Progenitor cell of endocrine pancreas (in vitro differentiated cells): ENCODE measurements around the gene ASCL1. TPM values are rescaled to one million over a fixed set of nuclear protein-coding genes. Genes with fewer than 3 reads are reported as not detected.

Source experiments
- DNase-seq: peaks from one replicate; pipeline ENCODE4 v3.0.0; 2021; ENCODE audit warnings: low spot score; ENCODE audit not compliant: unreplicated experiment
- H3K27ac Mint-ChIP-seq: 2 replicates; pipeline ENCODE4 v1.8.0; 2021; ENCODE audit warnings: mild to moderate bottlenecking, moderate library complexity, mixed read lengths
- H3K27me3 Mint-ChIP-seq: 2 replicates; pipeline ENCODE4 v1.8.0; 2021; ENCODE audit warnings: mixed read lengths
- H3K36me3 Mint-ChIP-seq: 2 replicates; pipeline ENCODE4 v1.8.0; 2022; ENCODE audit warnings: mixed read lengths; ENCODE audit not compliant: insufficient read depth
- H3K4me1 Mint-ChIP-seq: 2 replicates; pipeline ENCODE4 v1.8.0; 2021; ENCODE audit warnings: low read depth, mixed read lengths
- H3K4me3 Mint-ChIP-seq: 2 replicates; pipeline ENCODE4 v1.8.0; 2021; ENCODE audit warnings: low read depth, mild to moderate bottlenecking, moderate library complexity, mixed read lengths
- H3K9me3 Mint-ChIP-seq: 2 replicates; pipeline ENCODE4 v1.8.0; 2021; ENCODE audit warnings: low read depth, mixed read lengths
- CTCF ChIP-seq: fragments of 200-600 bp; sonication (generic); IDR thresholded peaks from one replicate; pipeline ENCODE4 v1.5.0; 2021; ENCODE audit warnings: antibody characterized with exemption, mild to moderate bottlenecking; ENCODE audit not compliant: unreplicated experiment
- total RNA-seq: library from RNA; stranded (reverse); gene quantifications from 2 replicates; pipeline ENCODE4 v1.2.1, GENCODE V29; 2021

The ASCL1 gene
- total RNA-seq, 1 donor from 2014 or later, result 8.3 TPM

- peaks cover 16% of the 10 kb centered on the region for H3K27me3 Mint-ChIP-seq
- H3K4me3 Mint-ChIP-seq, result no peak overlapping the region
- H3K27ac Mint-ChIP-seq, result no peak overlapping the region
Observed at GRCh38 chr12:102920271-102920670, 37.2 kb upstream of the ASCL1 start.

GRCh38 chr12:102921240-102921639 is 36.2 kb upstream of the ASCL1 start:
- H3K27me3 Mint-ChIP-seq, result peaks cover 21% of the 10 kb centered on the region
- no peak for DNase-seq

More at GRCh38 chr12:102920271-102920670, 37.2 kb upstream of the ASCL1 start:
- H3K9me3 Mint-ChIP-seq, result no peaks in the 10 kb centered on the region
- TF ChIP-seq CTCF, result no peak
- H3K36me3 Mint-ChIP-seq, result no peaks in the 10 kb centered on the region
- peaks cover 33% of the 10 kb centered on the region for H3K4me1 Mint-ChIP-seq
- no peak for DNase-seq

GRCh38 chr12:102927220-102927619 is 30.3 kb upstream of the ASCL1 start:
- Mint-ChIP-seq H3K4me3 (no peak overlapping the region), H3K9me3 (peaks cover 4% of the 10 kb centered on the region), H3K4me1 (no peaks in the 10 kb centered on the region), H3K27ac (no peak overlapping the region), H3K36me3 (no peaks in the 10 kb centered on the region), H3K27me3 (peaks cover 26% of the 10 kb centered on the region)
- DNase-seq, result no peak
- no peak for TF ChIP-seq CTCF

More at GRCh38 chr12:102921240-102921639, 36.2 kb upstream of the ASCL1 start:
- H3K27ac Mint-ChIP-seq, result no peak overlapping the region
- no peak overlapping the region for H3K4me3 Mint-ChIP-seq
- H3K9me3 Mint-ChIP-seq, result no peaks in the 10 kb centered on the region
- no peaks in the 10 kb centered on the region for H3K36me3 Mint-ChIP-seq
- peaks cover 33% of the 10 kb centered on the region for H3K4me1 Mint-ChIP-seq
- TF ChIP-seq CTCF, result no peak

GRCh38 chr12:102933168-102933567 is 24.3 kb upstream of the ASCL1 start:
- Mint-ChIP-seq H3K27me3 (peaks cover 19% of the 10 kb centered on the region), H3K4me1 (no peaks in the 10 kb centered on the region), H3K4me3 (no peak overlapping the region), H3K27ac (no peak overlapping the region), H3K36me3 (peaks cover 1% of the 10 kb centered on the region), H3K9me3 (peaks cover 15% of the 10 kb centered on the region)
- TF ChIP-seq CTCF, result no peak
- DNase-seq, result no peak

GRCh38 chr12:102939059-102939458 is 18.4 kb upstream of the ASCL1 start:
- H3K36me3 Mint-ChIP-seq, result peaks cover 5% of the 10 kb centered on the region
- H3K27ac Mint-ChIP-seq, result no peak overlapping the region
- TF ChIP-seq CTCF, result no peak
- no peak for DNase-seq
- H3K27me3 Mint-ChIP-seq, result peaks cover 19% of the 10 kb centered on the region
- H3K4me3 Mint-ChIP-seq, result no peak overlapping the region
- H3K9me3 Mint-ChIP-seq, result peaks cover 30% of the 10 kb centered on the region
- peaks cover 2% of the 10 kb centered on the region for H3K4me1 Mint-ChIP-seq
